Right atrium auricular region (tissue), 2 donors: ENCODE measurements around the gene ERBIN. TPM values are rescaled to one million over a fixed set of nuclear protein-coding genes. Genes with fewer than 3 reads are reported as not detected.
"Not testable (repeated sequence)": the region's sequence is repeated elsewhere in the genome, so short reads cannot be mapped to it uniquely, and the experiment has no call there.

Source experiments
- DNase-seq: peaks from one replicate; pipeline ENCODE4 v3.0.0-alpha.2; 2019; ENCODE audit warnings: low spot score
- H3K27ac ChIP-seq, 2 donors: fragments of 200-600 bp; sonication (generic); 1 replicate in 1 of 2; 2 replicates in 1 of 2; pipeline ENCODE4 v1.5.1; 2016 to 2019
- H3K27me3 ChIP-seq, 2 donors: fragments of 200-600 bp; sonication (generic); one replicate each; pipeline versions ENCODE4 v1.5.1 to v1.6.0; 2017 to 2019
- H3K36me3 ChIP-seq: fragments of 200-600 bp; sonication (generic); one replicate; pipeline ENCODE4 v1.5.1; 2016
- H3K4me1 ChIP-seq, 2 donors: fragments of 200-600 bp; sonication (generic); one replicate each; pipeline versions ENCODE4 v1.5.1 to v1.6.0; 2017 to 2019
- H3K4me3 ChIP-seq, 2 donors: fragments of 200-600 bp; sonication (generic); 1 replicate in 1 of 2; 2 replicates in 1 of 2; pipeline ENCODE4 v1.5.1; 2017 to 2019; ENCODE audit warnings: mild to moderate bottlenecking in 1 of 2, moderate library complexity in 1 of 2
- H3K9me3 ChIP-seq, 2 donors: fragments of 200-600 bp; sonication (generic); one replicate each; pipeline ENCODE4 v1.5.1; 2019
- CTCF ChIP-seq, 2 donors: fragments of 200-600 bp; sonication (generic); IDR thresholded peaks; one replicate each; pipeline ENCODE4 v1.5.1; 2019; ENCODE audit warnings: antibody characterized with exemption in 2 of 2
- total RNA-seq, 2 donors: library from RNA; depleted of rRNA; stranded (reverse); fragments of >200 nt; gene quantifications; one replicate each; pipeline ENCODE4 v1.1.0, GENCODE V29; 2016

ERBIN gene
- total RNA-seq, 2 donors from 2014 or later, result 33.0 to 38.2 TPM

DNA sequence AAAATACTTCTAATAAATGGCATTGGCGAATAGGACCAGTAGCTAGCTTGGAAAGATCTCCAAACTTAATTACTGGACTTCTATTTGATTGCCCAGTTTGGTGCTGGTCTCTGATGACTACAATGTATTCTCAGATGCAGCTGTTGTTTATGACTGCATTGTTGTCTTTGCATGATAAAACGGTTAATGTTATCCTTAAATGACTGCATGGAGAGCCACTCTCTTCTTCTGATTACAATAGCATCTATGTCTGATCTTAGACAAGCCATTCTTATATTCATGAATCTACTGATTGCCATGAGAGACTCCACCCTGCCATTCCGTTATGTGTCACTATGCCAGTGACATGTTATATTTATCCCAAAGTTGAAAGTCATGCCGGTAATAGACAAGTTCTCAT, 42.9 kb upstream of the ERBIN start:
- H3K27me3 ChIP-seq, result no peaks in the 10 kb centered on the region
- TF ChIP-seq CTCF (IDR thresholded peaks at IDR 0.05), result no peak
- H3K4me3 ChIP-seq, result no peak overlapping the region
- no peaks in the 10 kb centered on the region for H3K36me3 ChIP-seq
- no peaks in the 10 kb centered on the region for H3K9me3 ChIP-seq
- no peak overlapping the region for H3K27ac ChIP-seq
- DNase-seq, result no peak
- no peaks in the 10 kb centered on the region for H3K4me1 ChIP-seq

DNA sequence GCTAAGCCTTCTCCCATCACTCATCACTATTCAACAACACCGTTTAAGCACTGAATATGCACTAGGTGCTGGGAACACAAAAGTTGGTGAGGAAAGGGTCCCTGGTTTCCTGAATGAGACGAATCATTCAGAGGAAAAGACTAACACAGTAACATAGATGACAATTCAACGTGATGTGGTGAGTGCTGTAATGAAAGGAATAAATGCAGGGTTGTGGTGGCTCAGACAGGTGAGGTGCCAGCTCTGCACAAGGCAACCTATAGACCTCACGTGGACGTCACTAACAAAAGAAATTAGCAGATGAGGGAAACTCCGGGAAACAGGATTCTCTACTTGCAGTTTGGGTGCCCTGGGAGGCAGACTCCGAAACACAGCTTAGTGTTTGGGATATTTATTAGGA, 40.0 kb upstream of the ERBIN start:
- Histone ChIP-seq H3K9me3 (no peaks in the 10 kb centered on the region), H3K27ac (no peak overlapping the region), H3K27me3 (no peaks in the 10 kb centered on the region), H3K36me3 (no peaks in the 10 kb centered on the region), H3K4me1 (no peaks in the 10 kb centered on the region), H3K4me3 (no peak overlapping the region)
- TF ChIP-seq CTCF (IDR thresholded peaks at IDR 0.05), result no peak
- no peak for DNase-seq

DNA sequence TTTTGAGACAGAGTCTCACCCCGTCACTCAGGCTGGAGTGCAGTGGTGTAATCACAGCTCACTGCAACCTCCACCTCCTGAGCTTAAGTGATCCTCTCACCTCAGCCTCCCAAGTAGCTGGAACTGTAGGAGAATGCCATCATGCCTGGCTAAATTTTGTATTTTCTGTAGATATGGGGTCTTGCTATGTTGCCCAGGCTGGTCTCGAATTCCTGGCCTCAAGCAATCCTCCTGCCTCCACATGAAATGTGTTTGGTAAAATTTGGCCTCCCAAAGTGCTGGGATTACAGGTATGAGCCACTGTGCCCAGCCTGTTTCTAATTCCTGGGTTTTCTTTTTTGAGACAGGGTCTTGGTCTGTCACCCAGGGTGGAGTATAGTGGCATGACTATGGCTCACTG, 34.4 kb upstream of the ERBIN start:
- not testable (repeated sequence) for H3K9me3 ChIP-seq, H3K27me3 ChIP-seq, H3K4me1 ChIP-seq, H3K4me3 ChIP-seq, H3K36me3 ChIP-seq, H3K27ac ChIP-seq, DNase-seq

DNA sequence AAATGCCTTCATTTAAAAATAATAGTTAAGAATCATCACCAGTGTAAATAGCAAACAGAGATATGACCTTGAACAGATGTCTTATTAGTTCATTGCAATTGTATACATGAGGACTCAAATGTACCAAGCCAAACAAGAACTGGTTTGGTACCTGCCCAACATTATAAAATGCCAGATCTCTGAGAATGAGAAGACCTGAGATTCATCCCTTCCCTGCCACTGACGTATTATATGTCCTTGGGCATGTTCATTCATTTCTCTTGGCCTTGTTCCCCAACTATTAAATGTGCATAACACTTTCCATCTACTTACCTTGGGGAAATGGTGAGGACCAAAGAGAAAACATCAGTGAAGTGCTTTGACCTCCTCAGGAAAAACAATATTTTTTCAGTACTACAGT, 33.6 kb upstream of the ERBIN start:
- no peak for TF ChIP-seq CTCF (IDR thresholded peaks at IDR 0.05)
- H3K4me1 ChIP-seq, result no peaks in the 10 kb centered on the region
- H3K4me3 ChIP-seq, result no peak overlapping the region
- H3K27ac ChIP-seq, result no peak overlapping the region
- H3K27me3 ChIP-seq, result no peaks in the 10 kb centered on the region
- no peaks in the 10 kb centered on the region for H3K36me3 ChIP-seq
- H3K9me3 ChIP-seq, result no peaks in the 10 kb centered on the region
- DNase-seq, result no peak

- no peak overlapping the region for H3K27ac ChIP-seq
- no peaks in the 10 kb centered on the region for H3K27me3 ChIP-seq
- H3K4me3 ChIP-seq, result no peak overlapping the region
- DNase-seq, result no peak
- H3K9me3 ChIP-seq, result no peaks in the 10 kb centered on the region
- H3K36me3 ChIP-seq, result no peaks in the 10 kb centered on the region
- no peaks in the 10 kb centered on the region for H3K4me1 ChIP-seq
- no peak for TF ChIP-seq CTCF (IDR thresholded peaks at IDR 0.05)
These were observed 32.5 kb upstream of the ERBIN start for GRCh38 chr5:65893749-65894430.

- H3K27me3 ChIP-seq, result no peaks in the 10 kb centered on the region
- no peaks in the 10 kb centered on the region for H3K36me3 ChIP-seq
- no peak overlapping the region for H3K27ac ChIP-seq
- no peaks in the 10 kb centered on the region for H3K9me3 ChIP-seq
- no peak for DNase-seq
- TF ChIP-seq CTCF (IDR thresholded peaks at IDR 0.05), result no peak
- H3K4me1 ChIP-seq, result no peaks in the 10 kb centered on the region
- H3K4me3 ChIP-seq, result no peak overlapping the region
These were observed 30.5 kb upstream of the ERBIN start for GRCh38 chr5:65895891-65896290.
